ENCODE results near the gene C22orf15.

The C22orf15 gene

DNA sequence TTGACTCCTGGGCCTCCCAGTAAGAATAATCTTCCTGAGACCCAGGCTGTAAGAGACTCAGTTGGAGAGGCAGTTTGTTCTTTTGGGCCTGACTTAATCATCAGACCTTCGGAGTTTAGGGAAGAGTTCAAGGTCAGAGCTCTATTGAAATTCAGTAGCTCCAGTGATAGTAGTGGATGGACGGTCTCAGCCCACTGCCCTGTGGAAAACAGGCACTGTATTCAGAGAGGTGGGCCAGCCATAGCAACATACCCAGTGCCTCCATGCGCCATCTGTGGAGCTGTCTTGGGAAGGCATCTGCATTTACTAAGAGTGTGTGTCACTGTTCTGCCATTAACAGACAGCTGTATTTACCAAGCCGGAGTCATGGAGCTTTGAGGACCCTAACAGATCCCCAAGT lies 26.8 kb downstream of the C22orf15 start:
- DNase-seq = peak in 1 of 2 experiments; percentile 10

DNA sequence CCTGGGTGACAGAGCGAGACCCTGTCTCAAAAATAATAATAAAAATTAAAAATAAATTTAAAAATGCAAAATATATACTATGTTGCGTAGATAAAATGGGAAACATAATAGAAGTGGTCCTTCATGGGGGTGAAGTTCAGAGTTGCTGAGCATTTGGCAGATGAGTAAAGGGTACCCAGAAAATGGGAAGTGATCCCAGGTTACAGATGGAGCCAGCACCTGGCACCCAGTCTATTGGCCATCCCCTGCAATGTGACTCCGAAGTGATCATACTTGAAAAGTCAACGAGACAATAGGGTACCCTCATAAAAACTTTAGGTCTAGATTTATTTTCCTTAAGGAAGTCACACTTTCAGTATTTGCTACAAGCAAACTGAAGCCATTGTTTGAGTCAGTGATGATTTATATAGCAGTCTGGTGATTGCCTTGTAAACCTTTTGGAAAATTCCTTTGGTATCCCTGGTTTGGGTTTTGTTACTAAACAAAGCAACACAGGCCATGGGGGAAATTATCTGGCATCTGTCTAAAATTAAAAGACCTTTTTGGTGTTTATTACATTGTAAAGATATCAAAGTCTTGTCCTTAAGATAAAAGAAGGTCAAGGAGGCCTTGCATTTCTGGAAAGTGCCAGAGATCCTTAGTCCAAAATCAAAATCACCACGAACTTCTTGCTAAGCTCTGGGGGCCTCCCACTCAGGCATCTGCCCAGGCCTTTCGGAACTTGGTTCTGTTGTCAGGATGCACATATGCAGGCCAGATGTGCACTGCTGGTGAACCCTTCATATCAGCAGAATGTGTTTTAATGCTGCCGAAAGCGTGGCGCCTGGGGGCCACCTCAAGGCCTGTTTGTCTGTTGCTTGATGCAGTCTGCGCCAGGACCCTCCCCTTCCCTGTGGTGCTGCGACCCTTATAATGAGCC lies 28.3 kb downstream of the C22orf15 start:
- DNase-seq = no peak

DNA sequence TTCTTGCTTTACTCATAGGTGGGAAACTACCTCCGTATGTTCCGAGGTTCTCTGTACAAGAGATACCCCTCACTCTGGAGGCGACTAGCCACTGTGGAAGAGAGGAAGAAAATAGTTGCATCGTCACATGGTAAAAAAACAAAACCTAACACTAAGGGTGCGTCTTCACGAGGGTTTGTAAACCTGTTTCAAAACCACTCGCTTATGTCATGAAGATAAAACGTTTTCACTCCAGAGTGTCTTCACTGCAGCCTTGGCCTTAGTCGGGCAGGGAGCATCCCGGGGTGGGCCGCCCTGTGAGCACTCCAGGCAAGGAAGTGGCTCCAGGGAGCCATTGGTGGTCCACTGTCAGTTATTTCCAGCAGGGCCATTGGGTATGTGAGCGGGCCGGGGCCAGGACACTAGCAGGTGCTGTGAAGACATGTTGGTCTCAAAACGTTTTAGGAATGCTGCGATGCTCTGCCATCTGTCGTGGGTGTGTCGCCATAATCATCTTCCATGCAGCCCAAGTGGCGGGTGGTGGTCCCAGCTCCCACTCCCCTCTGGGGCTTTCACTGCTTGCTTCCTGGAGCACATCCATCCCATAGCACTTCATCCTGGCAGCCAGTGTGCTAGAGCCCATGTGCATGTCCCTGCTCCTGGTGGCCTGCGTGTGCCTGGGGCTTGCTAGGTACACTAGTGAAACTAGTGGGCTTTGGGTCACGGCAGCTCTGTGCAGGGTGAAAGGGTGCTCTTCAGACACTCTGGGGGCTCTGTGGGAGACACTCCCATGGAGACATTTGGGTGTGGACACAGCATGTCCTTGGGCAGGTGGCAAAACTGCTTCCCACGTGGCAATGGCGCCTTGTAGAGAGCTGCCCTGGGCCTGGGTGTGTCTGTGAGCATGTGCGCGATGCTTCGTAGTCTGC lies 29.2 kb downstream of the C22orf15 start:
- DNase-seq = no peak

DNA sequence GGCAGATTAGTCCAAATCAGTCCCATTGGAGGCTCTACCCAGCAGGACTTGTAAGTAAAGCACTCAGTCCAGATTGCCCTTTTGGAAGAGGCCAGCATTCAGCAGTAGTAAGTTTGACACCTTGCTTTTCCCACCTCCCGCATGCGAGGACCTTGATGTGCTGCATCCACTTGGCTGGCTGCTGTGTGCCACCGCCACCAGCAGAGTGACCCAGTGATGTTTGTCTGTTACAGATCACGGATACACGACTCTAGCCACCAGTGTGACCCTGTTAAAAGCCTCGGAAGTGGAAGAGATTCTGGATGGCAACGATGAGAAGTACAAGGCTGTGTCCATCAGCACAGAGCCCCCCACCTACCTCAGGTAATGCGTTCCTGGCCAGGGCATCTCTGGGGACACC lies 30.5 kb downstream of the C22orf15 start:
- no peak for DNase-seq

DNA sequence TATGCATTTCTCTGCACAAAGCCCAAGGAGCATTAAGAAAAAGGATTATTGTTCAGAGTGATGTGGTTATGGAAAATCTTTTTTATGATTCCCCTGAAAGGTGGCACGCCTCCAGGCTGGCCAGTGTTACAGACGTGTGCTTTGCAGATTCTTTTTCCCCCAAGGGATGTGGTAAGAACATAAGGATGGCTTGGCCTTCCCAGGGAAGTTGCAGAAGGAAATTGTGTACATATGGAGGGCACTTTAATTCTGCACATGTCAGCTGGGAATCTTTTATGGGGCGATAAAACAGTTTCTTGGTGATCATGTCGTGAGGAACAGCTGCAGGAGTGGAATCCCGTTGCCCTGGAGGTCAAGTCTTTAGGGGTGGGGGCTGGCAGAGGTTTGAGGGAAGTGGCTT lies 33.7 kb downstream of the C22orf15 start:
- DNase-seq = no peak

DNA sequence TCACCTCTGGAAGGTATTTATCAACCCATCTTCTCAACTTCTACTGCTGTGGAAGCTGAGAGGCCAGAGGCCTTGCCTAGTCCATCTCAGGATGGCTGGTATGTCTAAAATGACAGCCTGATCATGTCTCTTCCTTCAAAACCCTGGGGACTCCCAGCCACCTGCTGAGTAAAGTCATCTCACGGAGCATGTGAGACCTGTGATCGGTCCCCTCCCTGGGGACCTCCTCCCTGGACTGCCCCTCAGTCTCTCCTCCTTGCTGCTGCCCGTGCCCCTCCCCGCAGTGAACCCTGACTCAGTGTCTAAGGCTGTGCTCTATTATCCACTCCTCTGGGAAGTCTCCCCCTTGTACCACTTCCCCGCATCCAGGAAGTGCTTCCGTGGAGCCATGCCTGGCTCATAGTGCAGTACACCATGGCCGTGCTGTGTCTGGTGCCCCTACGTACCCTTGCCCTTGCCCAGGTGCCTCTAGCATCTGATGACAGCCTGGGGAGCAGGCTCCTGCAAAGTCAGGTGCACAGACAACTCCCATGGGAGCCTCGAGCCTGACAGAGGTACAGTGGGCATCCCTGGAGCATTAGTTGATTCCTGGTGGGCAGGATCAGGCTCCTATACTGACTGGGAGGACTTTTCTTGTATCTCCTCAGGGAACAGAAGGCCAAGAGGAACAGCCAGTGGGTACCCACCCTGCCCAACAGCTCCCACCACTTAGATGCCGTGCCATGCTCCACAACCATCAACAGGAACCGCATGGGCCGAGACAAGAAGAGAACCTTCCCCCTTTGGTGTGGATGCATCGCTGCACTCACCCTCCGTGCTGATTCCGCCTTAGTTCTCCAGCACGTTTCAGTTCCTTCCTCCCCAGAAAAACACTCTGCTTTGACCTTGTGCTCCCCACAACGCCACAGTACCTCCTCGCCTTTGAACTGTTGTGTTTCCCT lies 37.8 kb downstream of the C22orf15 start:
- no peak for DNase-seq

DNA sequence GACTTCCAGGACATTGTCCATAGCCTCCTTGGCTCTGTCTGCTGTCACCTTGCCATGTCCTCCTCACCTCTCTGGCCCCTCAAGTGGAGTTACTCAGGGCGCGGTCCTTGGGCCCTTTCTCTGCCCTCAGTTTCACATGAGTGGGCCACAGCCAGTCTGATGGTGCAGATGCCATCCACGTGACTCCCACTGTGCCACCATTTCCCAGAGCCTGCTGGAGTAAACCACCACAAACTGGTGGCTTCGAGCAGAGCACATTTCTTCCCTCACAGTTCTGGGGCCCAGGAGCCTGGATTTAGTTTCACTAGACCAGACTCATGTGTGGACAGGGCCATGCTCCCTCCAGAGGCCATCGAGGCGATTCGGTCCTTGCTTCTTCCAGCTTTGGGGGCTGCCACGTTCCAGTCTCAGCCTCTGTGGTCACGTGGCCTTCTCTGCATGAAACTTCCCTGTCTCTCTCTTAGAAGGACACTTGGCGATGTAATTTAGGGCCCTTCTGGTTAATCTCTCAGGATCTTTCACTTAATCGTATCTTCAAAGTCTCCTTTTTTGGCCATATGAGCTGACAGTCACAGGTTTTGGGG lies 38.5 kb downstream of the C22orf15 start:
- no peak for DNase-seq

DNA sequence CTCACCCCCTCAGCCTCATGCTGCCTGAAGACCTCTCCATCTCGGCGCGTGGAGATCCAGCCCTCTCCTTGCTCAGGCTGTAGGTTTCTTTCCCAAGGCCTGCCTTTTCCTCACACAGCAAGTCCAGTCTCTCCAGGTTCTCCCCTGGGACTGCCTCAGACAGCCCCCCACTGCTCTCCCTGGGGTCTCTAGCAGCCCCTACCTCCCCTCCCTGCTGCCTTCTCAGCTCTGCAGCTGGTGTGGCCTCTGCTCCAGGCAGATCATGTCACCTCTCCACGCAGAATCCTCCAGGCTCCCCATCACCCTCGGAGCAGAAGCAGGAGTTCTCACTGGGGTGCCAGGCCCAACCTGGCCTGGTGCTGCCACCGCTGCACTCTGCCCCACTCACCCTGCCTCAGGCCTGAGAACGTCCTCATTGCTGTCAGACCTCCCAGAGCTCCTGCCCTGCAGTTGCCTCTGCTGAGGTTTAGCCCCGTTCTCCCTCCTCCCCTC lies 39.1 kb downstream of the C22orf15 start:
- no peak for DNase-seq

DNA sequence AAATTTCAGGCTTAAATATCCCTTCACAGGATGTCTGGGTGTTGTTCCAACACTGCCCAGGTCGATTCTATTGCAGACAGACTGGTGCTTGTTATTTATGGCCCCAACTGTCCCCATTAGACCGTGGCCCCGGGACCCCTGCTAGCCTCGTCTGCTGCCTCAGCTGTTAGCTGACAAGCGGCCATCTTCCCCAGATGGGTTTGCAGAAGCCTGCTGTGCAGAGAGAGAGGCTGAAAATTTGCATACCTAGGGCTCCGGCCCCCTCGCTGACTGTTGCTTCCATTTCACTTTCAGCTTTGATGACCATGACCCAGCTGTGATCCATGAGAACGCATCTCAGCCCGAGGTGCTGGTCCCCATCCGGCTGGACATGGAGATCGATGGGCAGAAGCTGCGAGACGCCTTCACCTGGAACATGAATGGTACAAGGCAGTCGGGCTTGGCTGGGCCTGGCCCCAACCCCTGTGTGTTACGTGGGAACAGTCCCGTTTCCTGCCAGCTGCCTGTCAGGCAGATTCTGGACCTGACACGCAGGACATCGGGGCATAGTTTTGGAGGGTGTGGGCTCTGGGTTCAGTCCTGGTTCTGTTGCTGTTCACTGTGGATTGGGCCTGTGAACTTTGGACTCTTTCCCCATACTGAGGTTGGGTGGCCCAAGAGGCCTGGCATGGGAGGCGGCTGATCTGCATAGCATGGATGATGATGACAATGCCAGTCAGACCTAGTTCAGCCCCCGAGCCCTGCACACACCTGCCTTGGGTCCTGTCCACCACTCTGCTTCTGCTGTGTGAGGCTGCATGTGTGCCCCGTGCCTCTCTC lies 40.4 kb downstream of the C22orf15 start:
- DNase-seq = no peak

DNA sequence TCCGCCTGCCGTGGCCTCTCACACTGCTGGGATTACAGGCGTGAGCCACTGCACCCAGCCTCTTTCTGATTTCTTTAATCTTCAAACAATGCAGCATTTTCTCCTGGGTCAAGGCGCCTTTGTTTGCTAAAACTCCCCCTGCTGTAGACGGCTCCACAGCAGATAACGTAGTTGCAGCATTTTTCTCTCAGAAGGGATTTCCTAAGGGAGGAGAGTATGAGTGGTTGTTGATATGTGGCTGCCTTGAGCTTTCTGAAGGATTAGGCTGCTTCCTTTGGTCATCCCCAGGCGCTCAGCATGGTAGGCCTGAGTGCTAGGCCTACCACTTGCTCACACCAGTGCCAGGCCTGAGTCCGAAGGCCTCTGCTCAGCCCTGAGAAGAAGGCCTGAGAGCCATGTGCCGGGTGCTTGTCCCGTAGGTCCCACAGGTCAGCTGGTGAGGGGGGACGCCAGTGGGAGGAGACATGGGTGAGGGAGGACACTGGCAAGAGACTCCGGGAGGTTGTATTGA lies 42.0 kb downstream of the C22orf15 start:
- no peak for DNase-seq

DNA sequence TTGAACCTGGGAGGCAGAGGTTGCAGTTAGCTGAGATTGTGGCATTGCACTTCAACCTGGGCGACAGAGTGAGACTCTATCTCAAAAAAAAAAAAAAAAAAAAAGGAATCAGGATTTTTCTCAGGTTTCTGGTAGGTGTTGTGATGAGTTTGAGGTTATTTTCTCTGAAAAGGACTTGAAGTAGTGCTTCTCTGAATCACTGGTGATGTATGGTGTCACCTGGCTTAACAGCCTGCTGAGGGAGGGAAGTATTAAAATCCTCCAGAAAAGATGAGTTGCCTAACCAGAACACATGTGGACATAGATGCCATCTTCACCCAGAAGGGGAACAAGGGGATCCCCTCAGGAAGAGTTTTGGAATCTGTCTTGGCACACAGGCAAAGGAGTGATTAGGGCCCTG lies 44.0 kb downstream of the C22orf15 start:
- no peak for DNase-seq

DNA sequence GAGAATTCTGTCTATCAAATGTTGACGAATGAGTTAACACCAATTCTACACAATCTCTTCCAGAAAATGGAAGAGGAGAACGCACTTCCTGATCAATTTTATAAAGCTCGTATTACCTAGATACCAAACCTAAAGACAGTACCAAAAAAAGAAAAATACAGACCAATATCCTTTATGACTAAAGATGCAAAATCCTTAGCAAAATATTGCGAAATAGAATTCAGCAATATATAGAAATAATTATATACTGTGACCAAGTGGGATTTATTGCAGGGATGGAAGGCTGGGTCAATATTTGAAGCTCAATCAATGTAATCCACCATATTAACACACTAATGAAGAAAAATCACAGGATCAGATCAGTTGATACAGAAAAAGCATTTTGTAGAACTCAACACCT lies 49.6 kb downstream of the C22orf15 start:
- no peak for DNase-seq
